GM23338 (cell line): ENCODE results near the gene WDR19. TPM values are rescaled to one million over a fixed set of nuclear protein-coding genes. Genes with fewer than 3 reads are reported as not detected.

Source experiments
- ATAC-seq: fragments of 200-7000 bp; cut with Tn5 transposase; 3 replicates; pipeline ENCODE4 v1.9.1; 2020
- DNase-seq: peaks from one replicate; pipeline ENCODE4 v3.0.0-alpha.2; 2015; ENCODE audit warnings: low spot score
- H2AFZ ChIP-seq: fragments of 200-600 bp; sonication (generic); 2 replicates; pipeline ENCODE4 v1.8.0; 2016; ENCODE audit warnings: antibody characterized with exemption, mild to moderate bottlenecking, moderate library complexity
- H3F3A ChIP-seq: fragments of 200-600 bp; sonication (generic); replicated peaks from 2 replicates; pipeline ENCODE4 v1.8.0; 2017; ENCODE audit warnings: antibody characterized with exemption, mixed run types, low read depth
- H3K27ac ChIP-seq: fragments of 200-600 bp; sonication (generic); 2 replicates; pipeline ENCODE4 v1.6.1; 2016; ENCODE audit warnings: low read depth
- H3K27me3 ChIP-seq: fragments of 200-600 bp; sonication (generic); 2 replicates; pipeline ENCODE4 v1.8.0; 2016; ENCODE audit warnings: mild to moderate bottlenecking, mixed run types, moderate library complexity; ENCODE audit not compliant: insufficient read depth
- H3K36me3 ChIP-seq: fragments of 200-600 bp; sonication (generic); 2 replicates; pipeline ENCODE4 v1.8.0; 2016; ENCODE audit warnings: mild to moderate bottlenecking; ENCODE audit not compliant: insufficient read depth
- H3K4me1 ChIP-seq: fragments of 200-600 bp; sonication (generic); 2 replicates; pipeline ENCODE4 v1.8.0; 2016; ENCODE audit warnings: mild to moderate bottlenecking, moderate library complexity; ENCODE audit not compliant: insufficient read depth
- H3K4me2 ChIP-seq: fragments of 200-600 bp; sonication (generic); 2 replicates; pipeline ENCODE4 v1.7.1; 2017; ENCODE audit warnings: mixed run types
- H3K4me3 ChIP-seq: fragments of 200-600 bp; sonication (generic); 2 replicates; pipeline ENCODE4 v1.6.1; 2016; ENCODE audit warnings: mixed run types
- H3K79me2 ChIP-seq: fragments of 200-600 bp; sonication (generic); replicated peaks from 2 replicates; pipeline ENCODE4 v1.8.0; 2017; ENCODE audit warnings: mild to moderate bottlenecking; ENCODE audit not compliant: insufficient read depth
- H3K9me2 ChIP-seq: fragments of 200-600 bp; sonication (generic); 2 replicates; pipeline ENCODE4 v1.8.0; 2017; ENCODE audit not compliant: insufficient read depth
- H4K20me1 ChIP-seq: fragments of 200-600 bp; sonication (generic); replicated peaks from 2 replicates; pipeline ENCODE4 v1.8.0; 2017; ENCODE audit warnings: mild to moderate bottlenecking; ENCODE audit not compliant: insufficient read depth
- H3K27ac Mint-ChIP-seq: 2 replicates; pipeline ENCODE4 v1.8.0; 2020; ENCODE audit warnings: inconsistent platforms, mild to moderate bottlenecking, moderate library complexity, mixed read lengths
- H3K27me3 Mint-ChIP-seq: 3 replicates; pipeline ENCODE4 v1.8.0; 2022; ENCODE audit warnings: low read depth, mild to moderate bottlenecking, moderate library complexity, mixed read lengths, inconsistent platforms; ENCODE audit not compliant: insufficient read depth, poor library complexity
- H3K36me3 Mint-ChIP-seq: 3 replicates; pipeline ENCODE4 v1.8.0; 2021; ENCODE audit warnings: low read depth, mild to moderate bottlenecking, inconsistent platforms, moderate library complexity, mixed read lengths
- H3K4me1 Mint-ChIP-seq: 3 replicates; pipeline ENCODE4 v1.8.0; 2020; ENCODE audit warnings: mild to moderate bottlenecking, inconsistent platforms, mixed read lengths
- H3K4me3 Mint-ChIP-seq: 3 replicates; pipeline ENCODE4 v1.8.0; 2021; ENCODE audit warnings: moderate library complexity, mild to moderate bottlenecking, inconsistent platforms, mixed read lengths
- H3K9me3 Mint-ChIP-seq: 3 replicates; pipeline ENCODE4 v1.8.0; 2020; ENCODE audit warnings: moderate library complexity, mild to moderate bottlenecking, inconsistent platforms, mixed read lengths
- ETS1 ChIP-seq: IDR thresholded peaks from 2 replicates; pipeline ENCODE4 v1.6.1; 2016; ENCODE audit warnings: antibody characterized with exemption
- JUNB ChIP-seq: IDR thresholded peaks from one replicate; pipeline ENCODE4 v1.6.1; 2016; ENCODE audit warnings: antibody characterized with exemption; ENCODE audit not compliant: unreplicated experiment
- POLR2AphosphoS5 ChIP-seq: IDR thresholded peaks from 2 replicates; pipeline ENCODE4 v1.6.1; 2016; ENCODE audit warnings: antibody characterized with exemption, low read depth
- REST ChIP-seq: IDR thresholded peaks from one replicate; pipeline ENCODE4 v1.6.1; 2018; ENCODE audit warnings: antibody characterized with exemption; ENCODE audit not compliant: unreplicated experiment
- STAT1 ChIP-seq: IDR thresholded peaks from one replicate; pipeline ENCODE4 v1.6.1; 2016; ENCODE audit warnings: antibody characterized with exemption; ENCODE audit not compliant: unreplicated experiment
- ZNF114 ChIP-seq: fragments of 250-450 bp; sonication (Bioruptor Pico); IDR thresholded peaks from 2 replicates; pipeline ENCODE4 v1.5.0; 2020; ENCODE audit warnings: mild to moderate bottlenecking, moderate library complexity
- ZNF331 ChIP-seq: fragments of 250-450 bp; sonication (Bioruptor Pico); IDR thresholded peaks from 2 replicates; pipeline ENCODE4 v1.5.0; 2020; ENCODE audit warnings: low read depth, mild to moderate bottlenecking, moderate library complexity
- polyA plus RNA-seq: library from polyadenylated mRNA; unstranded; fragments of >200 nt; fragmentation: Nextera tagmentation; extraction: Ambion mirVana; gene quantifications from 2 replicates; pipeline ENCODE4 v1.2.1, GENCODE V29; 2016
- total RNA-seq: library from RNA; depleted of rRNA; stranded (reverse); fragments of >200 nt; shearing (Covaris generic); gene quantifications from 2 replicates; pipeline ENCODE4 v1.2.3, GENCODE V29; 2014
- TF ChIP-seq, protein P1 (sequence below), 2 experiments: fragments of 200-600 bp in 1 of 2; sonication (generic) in 1 of 2; conservative IDR thresholded peaks; 2 replicates each; pipeline versions ENCODE4 v1.5.1 to v1.6.1; 2016 to 2017; ENCODE audit warnings: antibody characterized with exemption in 2 of 2, low read depth in 2 of 2, mild to moderate bottlenecking in 2 of 2, moderate library complexity in 1 of 2
- TF ChIP-seq, protein P2 (sequence below): fragments of 250-450 bp; sonication (Bioruptor Pico); IDR thresholded peaks from 2 replicates; pipeline ENCODE4 v1.5.0; 2020; ENCODE audit warnings: mild to moderate bottlenecking, moderate library complexity

The WDR19 gene
- total and polyA plus RNA-seq, 2 experiments from 2014 or later = 17.2 to 23.7 TPM

DNA sequence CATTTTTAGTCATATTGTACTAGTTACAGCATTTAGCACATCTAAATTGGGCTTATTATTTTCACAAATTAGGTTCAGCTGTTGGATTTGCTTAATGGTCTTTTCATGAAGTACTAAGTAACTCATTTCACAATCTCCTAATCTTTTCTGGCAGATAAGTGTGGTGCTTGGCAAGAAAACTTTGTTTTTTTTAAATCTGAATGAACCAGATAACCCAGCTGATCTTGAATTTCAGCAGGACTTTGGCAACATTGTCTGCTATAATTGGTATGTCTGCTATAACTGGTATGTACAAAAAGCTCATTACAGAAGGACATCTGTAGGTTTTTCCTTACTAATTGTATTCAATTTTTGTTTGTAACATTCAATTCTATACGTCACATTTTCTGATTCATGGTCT lies 22.7 kb downstream of the WDR19 start (continued):
- TF ChIP-seq, protein P1, sequence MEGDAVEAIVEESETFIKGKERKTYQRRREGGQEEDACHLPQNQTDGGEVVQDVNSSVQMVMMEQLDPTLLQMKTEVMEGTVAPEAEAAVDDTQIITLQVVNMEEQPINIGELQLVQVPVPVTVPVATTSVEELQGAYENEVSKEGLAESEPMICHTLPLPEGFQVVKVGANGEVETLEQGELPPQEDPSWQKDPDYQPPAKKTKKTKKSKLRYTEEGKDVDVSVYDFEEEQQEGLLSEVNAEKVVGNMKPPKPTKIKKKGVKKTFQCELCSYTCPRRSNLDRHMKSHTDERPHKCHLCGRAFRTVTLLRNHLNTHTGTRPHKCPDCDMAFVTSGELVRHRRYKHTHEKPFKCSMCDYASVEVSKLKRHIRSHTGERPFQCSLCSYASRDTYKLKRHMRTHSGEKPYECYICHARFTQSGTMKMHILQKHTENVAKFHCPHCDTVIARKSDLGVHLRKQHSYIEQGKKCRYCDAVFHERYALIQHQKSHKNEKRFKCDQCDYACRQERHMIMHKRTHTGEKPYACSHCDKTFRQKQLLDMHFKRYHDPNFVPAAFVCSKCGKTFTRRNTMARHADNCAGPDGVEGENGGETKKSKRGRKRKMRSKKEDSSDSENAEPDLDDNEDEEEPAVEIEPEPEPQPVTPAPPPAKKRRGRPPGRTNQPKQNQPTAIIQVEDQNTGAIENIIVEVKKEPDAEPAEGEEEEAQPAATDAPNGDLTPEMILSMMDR (conservative IDR thresholded peaks at IDR 0.05; ENCODE audit: low read depth in 2 of 2) = no peak
- TF ChIP-seq REST (no peak), ETS1 (no peak), ZNF114 (CRISPR knock-in tag) (no peak)

DNA sequence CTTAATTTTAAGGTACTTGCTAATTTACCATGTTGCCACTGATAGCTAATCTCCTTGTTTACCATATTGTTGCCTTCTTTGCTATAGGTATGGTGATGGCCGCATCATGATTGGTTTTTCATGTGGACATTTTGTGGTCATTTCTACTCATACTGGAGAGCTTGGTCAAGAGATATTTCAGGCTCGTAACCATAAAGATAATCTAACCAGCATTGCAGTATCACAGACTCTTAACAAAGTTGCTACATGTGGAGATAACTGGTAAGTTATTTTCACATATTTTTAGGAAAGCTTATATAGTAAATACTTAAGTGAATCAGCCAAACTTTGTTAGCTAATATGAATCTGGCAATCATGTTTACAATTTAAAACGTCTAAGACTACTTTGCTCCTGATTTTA lies 23.1 kb downstream of the WDR19 start:
- Histone ChIP-seq H3K36me3 (peaks cover 5% of the 10 kb centered on the region; the same call in 1 of the 2 replicates), H3K4me1 (no peaks in the 10 kb centered on the region), H3K27ac (no peak overlapping the region), H3K9me2 (no peaks in the 10 kb centered on the region), H3K27me3 (no peaks in the 10 kb centered on the region), H2AFZ (no peak overlapping the region), H4K20me1 (0 out of 2 replicates have a peak, but pooled peaks cover 4% of the 10 kb centered on the region), H3K4me2 (no peak overlapping the region), H3K79me2 (no peaks in the 10 kb centered on the region), H3K4me3 (no peak overlapping the region), H3F3A (no peaks in the 10 kb centered on the region)
- no peak overlapping the region for H3K27ac Mint-ChIP-seq
- H3K4me1 Mint-ChIP-seq = no peaks in the 10 kb centered on the region
- ATAC-seq (no peak), DNase-seq (no peak)
- H3K9me3 Mint-ChIP-seq = no peaks in the 10 kb centered on the region
- peaks cover 36% of the 10 kb centered on the region for H3K36me3 Mint-ChIP-seq
- no peaks in the 10 kb centered on the region for H3K27me3 Mint-ChIP-seq
- H3K4me3 Mint-ChIP-seq = no peak overlapping the region
- TF ChIP-seq JUNB (no peak), POLR2AphosphoS5 (no peak), REST (no peak), STAT1 (no peak), ZNF331 (CRISPR knock-in tag) (no peak)
- TF ChIP-seq, protein P2, sequence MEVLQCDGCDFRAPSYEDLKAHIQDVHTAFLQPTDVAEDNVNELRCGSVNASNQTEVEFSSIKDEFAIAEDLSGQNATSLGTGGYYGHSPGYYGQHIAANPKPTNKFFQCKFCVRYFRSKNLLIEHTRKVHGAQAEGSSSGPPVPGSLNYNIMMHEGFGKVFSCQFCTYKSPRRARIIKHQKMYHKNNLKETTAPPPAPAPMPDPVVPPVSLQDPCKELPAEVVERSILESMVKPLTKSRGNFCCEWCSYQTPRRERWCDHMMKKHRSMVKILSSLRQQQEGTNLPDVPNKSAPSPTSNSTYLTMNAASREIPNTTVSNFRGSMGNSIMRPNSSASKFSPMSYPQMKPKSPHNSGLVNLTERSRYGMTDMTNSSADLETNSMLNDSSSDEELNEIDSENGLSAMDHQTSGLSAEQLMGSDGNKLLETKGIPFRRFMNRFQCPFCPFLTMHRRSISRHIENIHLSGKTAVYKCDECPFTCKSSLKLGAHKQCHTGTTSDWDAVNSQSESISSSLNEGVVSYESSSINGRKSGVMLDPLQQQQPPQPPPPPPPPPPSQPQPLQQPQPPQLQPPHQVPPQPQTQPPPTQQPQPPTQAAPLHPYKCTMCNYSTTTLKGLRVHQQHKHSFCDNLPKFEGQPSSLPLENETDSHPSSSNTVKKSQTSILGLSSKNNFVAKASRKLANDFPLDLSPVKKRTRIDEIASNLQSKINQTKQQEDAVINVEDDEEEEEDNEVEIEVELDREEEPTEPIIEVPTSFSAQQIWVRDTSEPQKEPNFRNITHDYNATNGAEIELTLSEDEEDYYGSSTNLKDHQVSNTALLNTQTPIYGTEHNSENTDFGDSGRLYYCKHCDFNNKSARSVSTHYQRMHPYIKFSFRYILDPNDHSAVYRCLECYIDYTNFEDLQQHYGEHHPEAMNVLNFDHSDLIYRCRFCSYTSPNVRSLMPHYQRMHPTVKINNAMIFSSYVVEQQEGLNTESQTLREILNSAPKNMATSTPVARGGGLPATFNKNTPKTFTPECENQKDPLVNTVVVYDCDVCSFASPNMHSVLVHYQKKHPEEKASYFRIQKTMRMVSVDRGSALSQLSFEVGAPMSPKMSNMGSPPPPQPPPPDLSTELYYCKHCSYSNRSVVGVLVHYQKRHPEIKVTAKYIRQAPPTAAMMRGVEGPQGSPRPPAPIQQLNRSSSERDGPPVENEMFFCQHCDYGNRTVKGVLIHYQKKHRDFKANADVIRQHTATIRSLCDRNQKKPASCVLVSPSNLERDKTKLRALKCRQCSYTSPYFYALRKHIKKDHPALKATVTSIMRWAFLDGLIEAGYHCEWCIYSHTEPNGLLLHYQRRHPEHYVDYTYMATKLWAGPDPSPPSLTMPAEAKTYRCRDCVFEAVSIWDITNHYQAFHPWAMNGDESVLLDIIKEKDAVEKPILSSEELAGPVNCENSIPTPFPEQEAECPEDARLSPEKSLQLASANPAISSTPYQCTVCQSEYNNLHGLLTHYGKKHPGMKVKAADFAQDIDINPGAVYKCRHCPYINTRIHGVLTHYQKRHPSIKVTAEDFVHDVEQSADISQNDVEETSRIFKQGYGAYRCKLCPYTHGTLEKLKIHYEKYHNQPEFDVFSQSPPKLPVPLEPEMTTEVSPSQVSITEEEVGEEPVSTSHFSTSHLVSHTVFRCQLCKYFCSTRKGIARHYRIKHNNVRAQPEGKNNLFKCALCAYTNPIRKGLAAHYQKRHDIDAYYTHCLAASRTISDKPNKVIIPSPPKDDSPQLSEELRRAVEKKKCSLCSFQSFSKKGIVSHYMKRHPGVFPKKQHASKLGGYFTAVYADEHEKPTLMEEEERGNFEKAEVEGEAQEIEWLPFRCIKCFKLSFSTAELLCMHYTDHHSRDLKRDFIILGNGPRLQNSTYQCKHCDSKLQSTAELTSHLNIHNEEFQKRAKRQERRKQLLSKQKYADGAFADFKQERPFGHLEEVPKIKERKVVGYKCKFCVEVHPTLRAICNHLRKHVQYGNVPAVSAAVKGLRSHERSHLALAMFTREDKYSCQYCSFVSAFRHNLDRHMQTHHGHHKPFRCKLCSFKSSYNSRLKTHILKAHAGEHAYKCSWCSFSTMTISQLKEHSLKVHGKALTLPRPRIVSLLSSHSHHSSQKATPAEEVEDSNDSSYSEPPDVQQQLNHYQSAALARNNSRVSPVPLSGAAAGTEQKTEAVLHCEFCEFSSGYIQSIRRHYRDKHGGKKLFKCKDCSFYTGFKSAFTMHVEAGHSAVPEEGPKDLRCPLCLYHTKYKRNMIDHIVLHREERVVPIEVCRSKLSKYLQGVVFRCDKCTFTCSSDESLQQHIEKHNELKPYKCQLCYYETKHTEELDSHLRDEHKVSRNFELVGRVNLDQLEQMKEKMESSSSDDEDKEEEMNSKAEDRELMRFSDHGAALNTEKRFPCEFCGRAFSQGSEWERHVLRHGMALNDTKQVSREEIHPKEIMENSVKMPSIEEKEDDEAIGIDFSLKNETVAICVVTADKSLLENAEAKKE (CRISPR knock-in tag) = no peak
